KOPT-K1 (cell line): Measurements from ENCODE around the gene AP3B2.

Experiments
- H3K27ac ChIP-seq: fragments of 200-600 bp; sonication (generic); 2 replicates; pipeline ENCODE4 v1.5.1; 2016; ENCODE audit warnings: antibody characterized with exemption, mild to moderate bottlenecking, low read depth, low read length; ENCODE audit not compliant: poor library complexity, severe bottlenecking
- H3K36me3 ChIP-seq: fragments of 200-600 bp; sonication (generic); 2 replicates; pipeline ENCODE4 v1.5.1; 2017; ENCODE audit warnings: antibody characterized with exemption, mild to moderate bottlenecking, low read length, moderate library complexity; ENCODE audit not compliant: insufficient read depth
- H3K9me3 ChIP-seq: fragments of 200-600 bp; sonication (generic); 2 replicates; pipeline ENCODE4 v1.5.1; 2017; ENCODE audit warnings: antibody characterized with exemption, low read length, mild to moderate bottlenecking; ENCODE audit not compliant: insufficient read depth, poor library complexity, severe bottlenecking

The AP3B2 gene

DNA sequence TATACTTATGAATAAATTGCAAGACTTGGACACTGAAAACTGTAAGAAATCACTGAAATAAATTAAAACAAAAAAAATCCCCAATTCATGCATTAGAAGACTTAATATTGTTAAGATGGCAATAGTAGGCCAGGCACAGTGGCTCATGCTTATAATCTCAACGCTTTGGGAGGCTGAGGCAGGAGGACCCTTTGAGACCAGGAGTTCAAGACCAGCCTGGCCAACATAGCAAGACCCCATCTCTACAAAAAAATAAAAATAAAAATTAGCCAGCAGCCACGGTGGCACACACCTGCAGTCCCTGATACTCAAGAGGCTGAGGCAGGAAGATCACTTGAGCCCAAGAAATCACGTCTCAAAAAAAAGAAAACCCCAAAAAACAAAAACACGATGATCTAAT is 98.3 kb downstream of the AP3B2 start:
- Histone ChIP-seq H3K36me3 (no peaks in the 10 kb centered on the region), H3K9me3 (no peaks in the 10 kb centered on the region), H3K27ac (no peak overlapping the region)
